GM12878 (cell line): Measurements from ENCODE around the gene GSPT1. TPM values are rescaled to one million over a fixed set of nuclear protein-coding genes. Genes with fewer than 3 reads are reported as not detected.

Source experiments
- ATAC-seq: fragments of 200-7000 bp; cut with Tn5 transposase; 3 replicates; pipeline ENCODE4 v1.9.1; 2020; ENCODE audit warnings: mild to moderate bottlenecking, moderate library complexity
- BruUV-seq: library from RNA; stranded (reverse); fragments of 400-500 nt; replicated peaks from 2 replicates; lab custom pipeline; 2021; lab: Mats Ljungman, UMichigan
- CTCF ChIA-PET: fragments of 300-600 bp; sonication (Branson Sonifier 250); formaldehyde crosslinking; extraction: SDS; loops from one replicate; lab custom pipeline; 2021; ENCODE audit warnings: inconsistent platforms; lab: Yijun Ruan, JAX
- POLR2A ChIA-PET: fragments of 350-600 bp; formaldehyde crosslinking; extraction: SDS; loops from one replicate; lab custom pipeline; 2021; ENCODE audit warnings: inconsistent platforms; lab: Charles Lee
- RAD21 ChIA-PET: fragments of 300-600 bp; sonication (Branson Sonifier 250); formaldehyde crosslinking; loops from one replicate; lab custom pipeline; 2023; ENCODE audit warnings: antibody characterized with exemption; ENCODE audit not compliant: unreplicated experiment; lab: Charles Lee
- SMC1A ChIA-PET: fragments of 300-600 bp; sonication (Branson Sonifier 250); formaldehyde crosslinking; loops from one replicate; lab custom pipeline; 2023; ENCODE audit not compliant: unreplicated experiment, uncharacterized antibody; lab: Charles Lee
- DNase-seq: peaks from one replicate; pipeline ENCODE4 v3.0.0-alpha.2; 2011; ENCODE audit warnings: low read depth, low spot score
- FAIRE-seq: peaks from 3 replicates; lab custom pipeline; 2011; peaks lifted over from hg19 to GRCh38; lab: Jason Lieb, UNC
- H2AFZ ChIP-seq: 2 replicates; pipeline ENCODE4 v1.6.0; 2011; ENCODE audit warnings: low read depth, low read length, control low read depth; ENCODE audit not compliant: control insufficient read depth
- H3K27ac ChIP-seq: 2 replicates; pipeline ENCODE4 v1.5.1; 2011; ENCODE audit warnings: control low read depth; ENCODE audit not compliant: control insufficient read depth, insufficient read depth
- H3K27me3 ChIP-seq, 2 experiments: replicated peaks in 1 of 2; 2 replicates each; pipeline versions ENCODE4 v1.6.0 to v1.6.1; 2011; ENCODE audit warnings: low read length in 1 of 2; ENCODE audit not compliant: control insufficient read depth in 2 of 2, insufficient read depth in 2 of 2
- H3K36me3 ChIP-seq, 2 experiments: 2 replicates each; pipeline ENCODE4 v1.5.1; 2011; ENCODE audit warnings: low read length in 1 of 2; ENCODE audit not compliant: control insufficient read depth in 2 of 2, insufficient read depth in 2 of 2
- H3K4me1 ChIP-seq: 2 replicates; pipeline ENCODE4 v1.6.1; 2011; ENCODE audit warnings: mild to moderate bottlenecking, low read length, moderate library complexity, mixed read lengths; ENCODE audit not compliant: control insufficient read depth, insufficient read depth
- H3K4me2 ChIP-seq: 2 replicates; pipeline ENCODE4 v1.6.0; 2011; ENCODE audit warnings: control low read depth; ENCODE audit not compliant: control insufficient read depth, insufficient read depth
- H3K4me3 ChIP-seq: fragments of 200-600 bp; sonication (generic); 2 replicates; pipeline ENCODE4 v1.5.1; 2016
- H3K79me2 ChIP-seq: 2 replicates; pipeline ENCODE4 v1.6.0; 2011; ENCODE audit warnings: low read length; ENCODE audit not compliant: control insufficient read depth, insufficient read depth
- H3K9ac ChIP-seq: 2 replicates; pipeline ENCODE4 v1.8.0; 2011; ENCODE audit warnings: low read length, control low read depth, mixed read lengths; ENCODE audit not compliant: control insufficient read depth, insufficient read depth
- H3K9me3 ChIP-seq: replicated peaks from 3 replicates; pipeline ENCODE4 v1.5.1; 2011; ENCODE audit warnings: mild to moderate bottlenecking, low read length; ENCODE audit not compliant: control insufficient read depth, insufficient read depth
- H4K20me1 ChIP-seq: 2 replicates; pipeline ENCODE4 v1.6.0; 2011; ENCODE audit not compliant: control insufficient read depth, insufficient read depth
- ETV6 ChIP-seq, 2 experiments: fragments of 450-650 bp in 1 of 2; IDR thresholded peaks in 1 of 2; conservative IDR thresholded peaks in 1 of 2; 2 replicates each; pipeline ENCODE4 v1.6.1; 2014; ENCODE audit warnings: antibody characterized with exemption in 1 of 2, borderline replicate concordance in 1 of 2, low read depth in 1 of 2, mild to moderate bottlenecking in 1 of 2, moderate library complexity in 1 of 2
- RUNX3 ChIP-seq: IDR thresholded peaks from 2 replicates; pipeline ENCODE4 v1.6.1; 2012; ENCODE audit warnings: low read length, inconsistent platforms
- WGBS: methylation state at CpG from one replicate; pipeline ENCODE4 v1.1.6; 2016; ENCODE audit warnings: low lambda C conversion rate; ENCODE audit not compliant: insufficient replicate concordance, insufficient coverage; ENCODE audit errors: missing lambda C conversion rate; 5-methylcytosine and 5-hydroxymethylcytosine counted together
- in situ Hi-C: fragments of 300-500 bp; cut with MboI; formaldehyde crosslinking; loops from 9 replicates; pipeline ENCODE4 v1.14.3; 2018; ENCODE audit warnings: mixed read lengths
- intact Hi-C: fragments of 100-400 bp; cut with micrococcal nuclease; formaldehyde crosslinking; loops from one replicate; pipeline ENCODE4 v1.14.2; 2022; ENCODE audit not compliant: unreplicated experiment
- polyA plus RNA-seq, 11 experiments: library from polyadenylated mRNA; depleted of rRNA in 4 of 11; unstranded in 6 of 11; stranded (reverse) in 5 of 11; fragments of >200 nt; fragmentation: Nextera tagmentation in 4 of 11; fragmentation: Illumina TruSeq in 1 of 11; extraction: Ambion mirVana in 4 of 11; extraction: Trizol in 1 of 11; gene quantifications; 1 replicate in 1 of 11; 2 replicates in 10 of 11; pipeline versions ENCODE4 v1.2.1 to v1.2.3, GENCODE V29; 2011 to 2016; ENCODE audit warnings: inconsistent platforms in 2 of 11, missing spikeins in 2 of 11, low read depth in 1 of 11
- total RNA-seq, 4 experiments: library from RNA; depleted of rRNA in 3 of 4; stranded (reverse); fragments of >200 nt in 3 of 4; fragmentation: Illumina TruSeq in 1 of 4; extraction: Trizol in 1 of 4; gene quantifications; 2 replicates each; pipeline versions ENCODE4 v1.2.1 to v1.2.3, GENCODE V29; 2013 to 2021
- TF ChIP-seq, protein P1 (sequence below): fragments of 450-650 bp; formaldehyde crosslinking; IDR thresholded peaks from 2 replicates; pipeline ENCODE4 v1.4.0; 2020; ENCODE audit warnings: mild to moderate bottlenecking, moderate library complexity
- TF ChIP-seq, protein P2 (sequence below): fragments of 150-350 bp; IDR thresholded peaks from 2 replicates; pipeline ENCODE4 v1.6.1; 2016; ENCODE audit warnings: low read depth, low read length

GSPT1 gene
- total and polyA plus RNA-seq, 10 of the 15 experiments (the other 5 are each of a cell fraction or from before 2014, with no cell fraction given): 46.7 to 181 (median 99.6) TPM

DNA sequence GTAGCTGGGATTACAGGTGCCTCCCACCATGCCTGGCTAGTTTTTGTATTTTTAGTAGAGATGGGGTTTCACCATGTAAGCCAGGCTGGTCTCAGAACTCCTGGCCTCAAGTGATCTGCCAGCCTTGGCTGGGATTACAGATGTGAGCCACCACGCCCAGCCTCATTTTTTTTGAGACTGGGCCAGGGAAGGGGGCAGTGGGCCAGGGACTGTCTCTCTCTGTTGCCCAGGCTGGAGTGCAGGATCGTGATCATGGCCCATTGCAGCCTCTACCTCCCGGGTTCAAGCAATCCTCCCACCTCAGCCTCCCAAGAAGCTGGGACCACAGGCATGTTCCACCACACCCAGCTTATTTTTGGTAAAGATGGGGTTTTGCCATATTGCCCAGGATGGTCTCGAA lies 80.4 kb downstream of the GSPT1 start (continued):
- TF ChIP-seq, protein P1, sequence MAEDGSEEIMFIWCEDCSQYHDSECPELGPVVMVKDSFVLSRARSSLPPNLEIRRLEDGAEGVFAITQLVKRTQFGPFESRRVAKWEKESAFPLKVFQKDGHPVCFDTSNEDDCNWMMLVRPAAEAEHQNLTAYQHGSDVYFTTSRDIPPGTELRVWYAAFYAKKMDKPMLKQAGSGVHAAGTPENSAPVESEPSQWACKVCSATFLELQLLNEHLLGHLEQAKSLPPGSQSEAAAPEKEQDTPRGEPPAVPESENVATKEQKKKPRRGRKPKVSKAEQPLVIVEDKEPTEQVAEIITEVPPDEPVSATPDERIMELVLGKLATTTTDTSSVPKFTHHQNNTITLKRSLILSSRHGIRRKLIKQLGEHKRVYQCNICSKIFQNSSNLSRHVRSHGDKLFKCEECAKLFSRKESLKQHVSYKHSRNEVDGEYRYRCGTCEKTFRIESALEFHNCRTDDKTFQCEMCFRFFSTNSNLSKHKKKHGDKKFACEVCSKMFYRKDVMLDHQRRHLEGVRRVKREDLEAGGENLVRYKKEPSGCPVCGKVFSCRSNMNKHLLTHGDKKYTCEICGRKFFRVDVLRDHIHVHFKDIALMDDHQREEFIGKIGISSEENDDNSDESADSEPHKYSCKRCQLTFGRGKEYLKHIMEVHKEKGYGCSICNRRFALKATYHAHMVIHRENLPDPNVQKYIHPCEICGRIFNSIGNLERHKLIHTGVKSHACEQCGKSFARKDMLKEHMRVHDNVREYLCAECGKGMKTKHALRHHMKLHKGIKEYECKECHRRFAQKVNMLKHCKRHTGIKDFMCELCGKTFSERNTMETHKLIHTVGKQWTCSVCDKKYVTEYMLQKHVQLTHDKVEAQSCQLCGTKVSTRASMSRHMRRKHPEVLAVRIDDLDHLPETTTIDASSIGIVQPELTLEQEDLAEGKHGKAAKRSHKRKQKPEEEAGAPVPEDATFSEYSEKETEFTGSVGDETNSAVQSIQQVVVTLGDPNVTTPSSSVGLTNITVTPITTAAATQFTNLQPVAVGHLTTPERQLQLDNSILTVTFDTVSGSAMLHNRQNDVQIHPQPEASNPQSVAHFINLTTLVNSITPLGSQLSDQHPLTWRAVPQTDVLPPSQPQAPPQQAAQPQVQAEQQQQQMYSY (CRISPR knock-in tag): no peak
- TF ChIP-seq, protein P2, sequence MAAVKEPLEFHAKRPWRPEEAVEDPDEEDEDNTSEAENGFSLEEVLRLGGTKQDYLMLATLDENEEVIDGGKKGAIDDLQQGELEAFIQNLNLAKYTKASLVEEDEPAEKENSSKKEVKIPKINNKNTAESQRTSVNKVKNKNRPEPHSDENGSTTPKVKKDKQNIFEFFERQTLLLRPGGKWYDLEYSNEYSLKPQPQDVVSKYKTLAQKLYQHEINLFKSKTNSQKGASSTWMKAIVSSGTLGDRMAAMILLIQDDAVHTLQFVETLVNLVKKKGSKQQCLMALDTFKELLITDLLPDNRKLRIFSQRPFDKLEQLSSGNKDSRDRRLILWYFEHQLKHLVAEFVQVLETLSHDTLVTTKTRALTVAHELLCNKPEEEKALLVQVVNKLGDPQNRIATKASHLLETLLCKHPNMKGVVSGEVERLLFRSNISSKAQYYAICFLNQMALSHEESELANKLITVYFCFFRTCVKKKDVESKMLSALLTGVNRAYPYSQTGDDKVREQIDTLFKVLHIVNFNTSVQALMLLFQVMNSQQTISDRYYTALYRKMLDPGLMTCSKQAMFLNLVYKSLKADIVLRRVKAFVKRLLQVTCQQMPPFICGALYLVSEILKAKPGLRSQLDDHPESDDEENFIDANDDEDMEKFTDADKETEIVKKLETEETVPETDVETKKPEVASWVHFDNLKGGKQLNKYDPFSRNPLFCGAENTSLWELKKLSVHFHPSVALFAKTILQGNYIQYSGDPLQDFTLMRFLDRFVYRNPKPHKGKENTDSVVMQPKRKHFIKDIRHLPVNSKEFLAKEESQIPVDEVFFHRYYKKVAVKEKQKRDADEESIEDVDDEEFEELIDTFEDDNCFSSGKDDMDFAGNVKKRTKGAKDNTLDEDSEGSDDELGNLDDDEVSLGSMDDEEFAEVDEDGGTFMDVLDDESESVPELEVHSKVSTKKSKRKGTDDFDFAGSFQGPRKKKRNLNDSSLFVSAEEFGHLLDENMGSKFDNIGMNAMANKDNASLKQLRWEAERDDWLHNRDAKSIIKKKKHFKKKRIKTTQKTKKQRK: no peak

DNA sequence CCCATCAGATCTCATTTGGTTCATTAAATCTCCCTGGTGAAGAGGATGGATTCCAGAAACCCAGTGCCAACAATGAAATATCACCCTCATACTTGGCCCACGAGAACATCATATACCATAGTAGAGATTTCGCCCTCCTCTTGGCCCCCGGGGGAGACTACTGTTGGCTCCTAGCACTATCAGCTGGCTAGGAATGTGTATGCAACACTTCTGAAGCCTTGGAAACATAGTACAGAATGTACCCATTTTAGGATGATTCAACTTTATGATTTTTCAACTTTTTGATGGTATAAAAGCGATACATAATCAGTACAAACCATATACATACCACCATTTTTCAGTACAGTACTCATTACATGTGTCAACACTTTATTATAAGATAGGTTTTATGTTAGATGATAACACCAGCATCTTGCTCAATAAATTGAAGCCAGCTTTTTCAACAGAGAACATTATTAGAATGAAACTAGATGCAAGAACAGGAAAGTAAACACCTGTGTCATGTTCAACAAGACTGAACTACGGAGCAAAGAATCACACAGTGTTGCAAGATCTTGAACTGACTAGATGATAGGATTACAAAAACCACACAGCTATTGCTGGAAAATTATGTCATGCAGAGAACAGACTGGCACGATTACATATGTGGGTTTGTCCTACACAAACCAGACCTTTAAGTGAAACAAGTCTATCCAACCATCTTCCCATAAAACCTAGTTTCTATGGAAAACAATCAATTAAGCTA lies 81.6 kb downstream of the GSPT1 start:
- POLR2A ChIA-PET: interaction anchor here (0.5 to 0.6 kb wide), 4 partner anchors 23 to 102 kb away, joined by 3 to 5 read pairs (median 4); no protein-coding TSS in a partner anchor
- peak; percentile 25; the same call in 1 of the 3 replicates for ATAC-seq

More for the DNA sequence above, 81.6 kb downstream of the GSPT1 start:
- 66% methylated on average over 6 of the region's 6 CpGs for WGBS
- Histone ChIP-seq H3K36me3 (peaks cover 7 to 13% of the 10 kb centered on the region in 2 experiments), H3K79me2 (no peaks in the 10 kb centered on the region), H3K9ac (no peak overlapping the region), H3K4me1 (no peaks in the 10 kb centered on the region), H3K4me2 (no peak overlapping the region), H3K27me3 (no peaks in the 10 kb centered on the region), H3K9me3 (no peaks in the 10 kb centered on the region), H4K20me1 (no peaks in the 10 kb centered on the region), H2AFZ (no peak overlapping the region), H3K4me3 (no peak overlapping the region), H3K27ac (no peak overlapping the region)
- in situ Hi-C loops: no loop called here
- no peak for FAIRE-seq
- BruUV-seq: no TSS peak
- no peak for DNase-seq
- intact Hi-C loops: no loop called here
- RAD21 ChIA-PET: no interaction called here
- SMC1A ChIA-PET: interaction anchor here (0.9 kb wide), 1 partner anchor 21 kb away, joined by 3 read pairs; no protein-coding TSS in a partner anchor
- no peak for TF ChIP-seq ETV6 (conservative IDR thresholded peaks at IDR 0.05 in 1 of 2, IDR thresholded peaks at IDR 0.05 in 1 of 2; ENCODE audit: borderline replicate concordance in 1 of 2, low read depth in 1 of 2)
- TF ChIP-seq RUNX3: peak; percentile 29; the same call in 1 of the 2 replicates
- CTCF ChIA-PET: no interaction called here
